CD4-positive, alpha-beta T cell treated with Interleukin-15 for 4 hours (primary cell): ENCODE measurements around the gene SIX1.

ENCODE experiments used
- DNase-seq: peaks from one replicate; pipeline ENCODE4 v3.0.0-alpha.2; 2020; ENCODE audit warnings: low spot score

SIX1 gene

GRCh38 chr14:60655119-60655897 is 6.0 kb upstream of the SIX1 start:
- DNase-seq: no peak

- no peak for DNase-seq
These were observed 5.1 kb upstream of the SIX1 start for GRCh38 chr14:60654334-60654821.

GRCh38 chr14:60653701-60654161 is 4.5 kb upstream of the SIX1 start:
- no peak for DNase-seq

- no peak for DNase-seq
These were observed 3.7 kb upstream of the SIX1 start for GRCh38 chr14:60652674-60653651.

- no peak for DNase-seq
These were observed 2.8 kb upstream of the SIX1 start for GRCh38 chr14:60651796-60652673.

- DNase-seq: no peak
These were observed 2.0 kb upstream of the SIX1 start for GRCh38 chr14:60651086-60651795.

- no peak for DNase-seq
These were observed 1.2 kb upstream of the SIX1 start for GRCh38 chr14:60650373-60650961.

- no peak for DNase-seq
These were observed 647 bp upstream of the SIX1 start for GRCh38 chr14:60649875-60650372.

GRCh38 chr14:60648249-60648933 is 886 bp downstream of the SIX1 start:
- DNase-seq: no peak

- no peak for DNase-seq
These were observed 1.4 kb downstream of the SIX1 start for GRCh38 chr14:60647837-60648248.

GRCh38 chr14:60647081-60647836 is 2.0 kb downstream of the SIX1 start:
- no peak for DNase-seq

- no peak for DNase-seq
These were observed 3.0 kb downstream of the SIX1 start for GRCh38 chr14:60646226-60646818.

- DNase-seq: no peak
These were observed 4.0 kb downstream of the SIX1 start for GRCh38 chr14:60645126-60645741.

- DNase-seq: no peak
These were observed 4.6 kb downstream of the SIX1 start for GRCh38 chr14:60644666-60645065.

GRCh38 chr14:60643463-60644314 is 5.6 kb downstream of the SIX1 start:
- no peak for DNase-seq

- DNase-seq: no peak
These were observed 6.2 kb downstream of the SIX1 start for GRCh38 chr14:60643141-60643462.
